ENCODE data around the gene FZR1.

- TF ChIP-seq CTCF (IDR thresholded peaks at IDR 0.05 in 4 of 5, conservative IDR thresholded peaks at IDR 0.05 in 1 of 5) (no peak), POLR2A (IDR thresholded peaks at IDR 0.05) (no peak)
These were observed 43.0 kb upstream of the FZR1 start for GRCh38 chr19:3462991-3463713.

Data from gastrocnemius medialis (tissue), 4 donors.